ENCODE measurements around the gene BOD1L2.

Gene BOD1L2

DNA sequence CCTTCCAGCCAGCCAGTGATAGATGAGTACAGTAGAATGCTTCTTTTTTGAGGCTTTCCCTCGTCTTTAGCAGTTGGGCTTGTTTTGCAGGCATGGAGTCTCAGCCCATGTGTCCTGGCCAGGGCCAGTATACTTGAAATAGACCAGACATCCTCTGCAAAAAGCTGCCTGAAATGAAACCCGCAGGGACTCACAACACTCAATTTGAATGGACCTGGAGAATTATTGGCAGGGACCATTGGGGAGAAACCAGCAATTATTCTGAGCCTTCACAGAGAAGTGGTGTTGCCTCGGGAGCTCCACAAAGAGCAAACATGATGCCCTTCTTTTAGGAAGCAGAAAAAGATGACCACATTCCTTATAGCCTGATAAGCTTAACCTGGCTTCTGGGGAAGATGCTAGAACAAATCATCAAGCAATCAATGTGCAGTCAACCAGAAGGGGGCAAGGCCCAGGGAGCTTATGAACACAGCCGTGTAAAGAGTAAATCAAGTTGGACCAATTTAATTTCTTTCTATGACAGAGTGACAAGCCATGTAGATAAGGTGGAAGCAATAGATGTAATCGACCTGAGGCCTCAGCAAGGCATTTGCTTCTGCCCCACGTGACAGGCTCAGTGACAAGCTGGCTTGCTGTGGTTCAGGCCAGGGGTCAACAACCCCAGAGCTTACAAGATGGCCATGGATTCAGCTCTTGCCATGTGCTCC lies 42.1 kb downstream of the BOD1L2 start:
- DNase-seq = no peak
- H3K4me1 Mint-ChIP-seq = no peaks in the 10 kb centered on the region
- no peak overlapping the region for H3K4me3 Mint-ChIP-seq
- ATAC-seq = no peak
- peaks cover 10% of the 10 kb centered on the region for H3K27me3 Mint-ChIP-seq
- H3K27ac Mint-ChIP-seq = no peak overlapping the region
- peaks cover 2% of the 10 kb centered on the region for H3K36me3 Mint-ChIP-seq (ENCODE audit: low read depth)
- H3K9me3 Mint-ChIP-seq = peaks cover 21% of the 10 kb centered on the region

DNA sequence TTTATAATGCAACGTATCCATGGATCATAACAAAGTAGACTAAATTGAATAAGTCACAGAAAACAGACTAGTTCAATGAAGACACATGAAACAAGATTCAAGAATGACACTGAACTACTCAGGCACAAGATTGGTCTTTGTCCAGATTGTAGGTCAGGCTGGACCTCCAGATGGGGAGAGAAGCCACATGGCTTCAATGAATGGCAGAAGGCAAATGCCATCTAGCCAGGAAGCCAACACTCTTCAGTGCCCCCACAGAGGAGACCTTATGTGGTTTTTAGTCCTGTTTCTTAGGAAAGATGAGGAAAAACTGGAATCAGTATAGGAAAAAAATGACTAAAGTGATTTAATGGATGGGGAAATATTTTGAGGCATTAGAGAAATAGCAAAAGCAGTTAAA lies 43.1 kb downstream of the BOD1L2 start:
- ATAC-seq (no peak), DNase-seq (no peak)
- Mint-ChIP-seq H3K9me3 (peaks cover 17% of the 10 kb centered on the region), H3K27ac (no peak overlapping the region), H3K36me3 (ENCODE audit: low read depth) (no peaks in the 10 kb centered on the region), H3K4me1 (no peaks in the 10 kb centered on the region), H3K27me3 (peaks cover 10% of the 10 kb centered on the region), H3K4me3 (no peak overlapping the region)

DNA sequence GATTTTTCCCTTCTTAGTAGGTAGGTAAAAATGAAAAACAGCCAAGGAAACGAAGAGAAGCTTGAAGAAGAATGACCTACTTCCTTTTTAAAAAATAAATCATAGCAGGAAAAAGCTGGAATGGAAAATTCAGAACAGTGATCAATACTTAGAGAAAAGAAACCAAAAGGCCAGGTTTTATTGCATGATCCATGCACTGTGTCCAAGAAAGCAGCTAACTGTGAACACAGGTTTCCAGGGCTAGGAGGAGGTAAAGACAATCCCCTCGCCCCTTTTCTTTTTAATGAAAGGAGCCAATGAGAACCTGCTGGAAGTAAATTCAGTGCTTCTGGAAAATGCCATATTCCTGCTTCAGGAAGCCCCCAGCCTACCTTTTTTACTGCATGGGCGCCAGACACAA lies 47.2 kb downstream of the BOD1L2 start:
- Mint-ChIP-seq H3K4me1 (no peaks in the 10 kb centered on the region), H3K9me3 (no peaks in the 10 kb centered on the region), H3K4me3 (no peak overlapping the region), H3K36me3 (ENCODE audit: low read depth) (no peaks in the 10 kb centered on the region), H3K27me3 (peaks cover 7% of the 10 kb centered on the region), H3K27ac (no peak overlapping the region)
- ATAC-seq = no peak
- no peak for DNase-seq

DNA sequence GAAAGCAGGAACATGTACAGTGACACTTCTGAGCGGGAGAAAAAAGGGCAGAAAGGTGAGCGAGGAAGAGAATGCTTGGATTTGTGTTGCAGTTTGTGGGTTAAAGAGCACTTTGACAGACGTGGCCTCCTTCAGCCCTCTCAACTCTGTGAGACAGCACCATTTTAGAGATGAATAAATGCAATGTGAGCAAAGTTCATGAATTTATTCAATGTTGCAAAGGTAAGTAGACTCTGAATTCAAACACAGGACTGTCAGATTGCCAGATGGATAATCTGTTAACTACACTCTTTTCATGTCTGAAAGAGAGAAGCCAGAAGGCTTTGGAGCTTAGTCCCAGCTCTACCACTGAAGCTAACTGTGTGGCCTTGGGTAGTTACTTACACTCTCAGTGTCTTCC lies 47.7 kb downstream of the BOD1L2 start:
- ATAC-seq (no peak), DNase-seq (no peak)
- Mint-ChIP-seq H3K4me3 (no peak overlapping the region), H3K27ac (no peak overlapping the region), H3K36me3 (ENCODE audit: low read depth) (no peaks in the 10 kb centered on the region), H3K4me1 (no peaks in the 10 kb centered on the region), H3K27me3 (peaks cover 7% of the 10 kb centered on the region), H3K9me3 (no peaks in the 10 kb centered on the region)

DNA sequence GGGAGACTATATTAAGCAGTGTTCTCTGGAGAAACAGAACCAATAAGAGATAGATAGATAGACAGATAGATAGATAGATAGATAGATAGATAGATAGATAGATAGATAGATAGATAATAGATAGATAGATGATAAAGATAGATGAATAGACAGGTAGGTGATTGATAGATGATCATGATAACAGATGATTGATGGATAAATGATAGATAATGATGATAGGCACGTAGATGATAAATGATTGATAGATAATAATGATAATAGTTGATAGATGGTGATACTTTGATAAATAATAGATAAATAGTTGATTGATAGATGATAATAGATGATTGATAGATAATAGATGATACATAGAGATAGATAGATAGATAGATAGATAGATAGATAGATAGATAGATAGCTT lies 48.5 kb downstream of the BOD1L2 start:
- no peak for ATAC-seq
- H3K27ac Mint-ChIP-seq = no peak overlapping the region

DNA sequence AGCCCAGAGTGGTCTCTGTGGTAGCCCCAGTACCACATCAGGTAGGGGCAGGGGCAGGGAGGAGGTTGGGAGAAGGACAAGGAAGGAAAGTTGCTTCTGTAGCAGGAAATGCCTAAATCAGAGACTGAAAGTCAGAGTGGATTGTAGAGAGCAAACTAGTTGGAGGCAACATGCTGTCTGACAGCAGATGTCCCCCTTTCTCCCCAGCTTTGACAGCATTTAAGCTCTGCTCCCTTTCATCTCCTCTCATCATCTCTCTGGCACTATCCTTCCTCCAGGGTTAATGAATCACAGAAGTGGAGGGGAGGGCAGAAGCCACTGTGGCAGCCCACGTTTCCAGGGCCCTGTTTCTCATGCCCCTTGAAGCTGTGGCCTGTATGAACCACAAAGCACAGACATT lies 50.4 kb downstream of the BOD1L2 start:
- no peaks in the 10 kb centered on the region for H3K36me3 Mint-ChIP-seq (ENCODE audit: low read depth)

More for the DNA sequence above, 48.5 kb downstream of the BOD1L2 start:
- DNase-seq = no peak
- Mint-ChIP-seq H3K27me3 (peaks cover 7% of the 10 kb centered on the region), H3K4me1 (no peaks in the 10 kb centered on the region), H3K4me3 (no peak overlapping the region), H3K9me3 (no peaks in the 10 kb centered on the region), H3K36me3 (ENCODE audit: low read depth) (no peaks in the 10 kb centered on the region)

DNA sequence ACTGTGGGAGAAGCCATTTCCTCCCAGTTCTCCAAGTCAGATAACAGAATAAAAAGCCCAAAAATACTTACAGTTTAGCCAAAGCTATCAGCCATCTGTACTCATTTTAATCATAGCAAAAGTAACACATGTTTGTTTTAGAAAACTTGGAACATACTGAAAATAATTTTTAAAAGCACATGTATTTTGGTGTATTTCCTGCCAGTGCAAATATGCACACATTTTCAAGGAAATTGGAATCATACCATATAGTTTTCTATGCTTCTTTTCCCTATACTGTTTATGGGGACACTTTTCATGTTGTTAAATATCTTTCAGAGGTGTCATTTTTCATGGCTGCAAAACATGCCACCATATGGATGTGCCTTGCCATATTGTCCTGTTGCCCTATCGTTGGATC lies 51.2 kb downstream of the BOD1L2 start:
- H3K27ac Mint-ChIP-seq = no peak overlapping the region
- no peaks in the 10 kb centered on the region for H3K4me1 Mint-ChIP-seq
- H3K9me3 Mint-ChIP-seq = no peaks in the 10 kb centered on the region
- no peaks in the 10 kb centered on the region for H3K36me3 Mint-ChIP-seq (ENCODE audit: low read depth)
- ATAC-seq (no peak), DNase-seq (no peak)
- H3K4me3 Mint-ChIP-seq = no peak overlapping the region
- H3K27me3 Mint-ChIP-seq = peaks cover 10% of the 10 kb centered on the region

More for the DNA sequence above, 50.4 kb downstream of the BOD1L2 start:
- ATAC-seq (no peak), DNase-seq (no peak)
- H3K27me3 Mint-ChIP-seq = peaks cover 10% of the 10 kb centered on the region
- no peaks in the 10 kb centered on the region for H3K9me3 Mint-ChIP-seq
- no peaks in the 10 kb centered on the region for H3K4me1 Mint-ChIP-seq
- no peak overlapping the region for H3K27ac Mint-ChIP-seq
- H3K4me3 Mint-ChIP-seq = no peak overlapping the region

Data from activated naive CD8-positive, alpha-beta T cell treated with anti-CD3 and anti-CD28 coated beads, Interleukin-2, amount 50 U/mL, for 24 hours (primary cell).